SU-DHL-6 (cell line): ENCODE measurements around the gene COPS9.

Source experiments
- H2AFZ ChIP-seq: fragments of 200-600 bp; sonication (generic); 2 replicates; pipeline ENCODE4 v1.6.1; 2014; ENCODE audit warnings: low read depth, mild to moderate bottlenecking, moderate library complexity, mixed read lengths, antibody characterized with exemption, low read length; ENCODE audit not compliant: severe bottlenecking
- H3F3A ChIP-seq: fragments of 200-600 bp; shearing (Covaris generic); 2 replicates; pipeline ENCODE4 v1.6.0; 2016; ENCODE audit warnings: antibody characterized with exemption, mild to moderate bottlenecking; ENCODE audit not compliant: insufficient read depth
- H3K27ac ChIP-seq: fragments of 200-600 bp; sonication (generic); 2 replicates; pipeline ENCODE4 v1.5.1; 2016; ENCODE audit warnings: low read depth, mild to moderate bottlenecking, low read length, moderate library complexity, mixed read lengths
- H3K27me3 ChIP-seq: fragments of 200-600 bp; sonication (generic), shearing (Covaris generic); 2 replicates; pipeline ENCODE4 v1.6.0; 2014; ENCODE audit warnings: mild to moderate bottlenecking, low read length
- H3K36me3 ChIP-seq: fragments of 200-600 bp; sonication (generic); 2 replicates; pipeline ENCODE4 v1.6.1; 2014; ENCODE audit warnings: mild to moderate bottlenecking, low read length, mixed read lengths
- H3K4me2 ChIP-seq: fragments of 300-600, 200-600 bp; shearing (Covaris generic), sonication (generic); 2 replicates; pipeline ENCODE4 v1.6.0; 2014; ENCODE audit warnings: low read length, low read depth, mild to moderate bottlenecking; ENCODE audit not compliant: poor library complexity, severe bottlenecking
- H3K4me3 ChIP-seq: fragments of 200-600 bp; sonication (generic); 2 replicates; pipeline ENCODE4 v1.5.1; 2014; ENCODE audit warnings: antibody characterized with exemption, low read length, mild to moderate bottlenecking, mixed read lengths; ENCODE audit not compliant: insufficient read depth, poor library complexity, severe bottlenecking
- H3K79me2 ChIP-seq: fragments of 200-600 bp; sonication (generic); 2 replicates; pipeline ENCODE4 v1.6.1; 2014; ENCODE audit warnings: mild to moderate bottlenecking, low read length, moderate library complexity; ENCODE audit not compliant: insufficient read depth
- H3K9ac ChIP-seq: fragments of 200-600 bp; sonication (generic); 2 replicates; pipeline ENCODE4 v1.7.0; 2014; ENCODE audit warnings: mild to moderate bottlenecking, low read length
- H3K9me2 ChIP-seq: fragments of 200-600 bp; sonication (generic); replicated peaks from 2 replicates; pipeline ENCODE4 v1.6.1; 2014; ENCODE audit warnings: low read length; ENCODE audit not compliant: insufficient read depth
- H3K9me3 ChIP-seq: fragments of 200-600 bp; sonication (generic); 2 replicates; pipeline ENCODE4 v1.6.1; 2014; ENCODE audit warnings: low read length, mixed read lengths; ENCODE audit not compliant: insufficient read depth
- H4K20me1 ChIP-seq: fragments of 200-600 bp; sonication (generic); 2 replicates; pipeline ENCODE4 v1.6.1; 2014; ENCODE audit warnings: low read depth, mild to moderate bottlenecking, antibody characterized with exemption, low read length, moderate library complexity, mixed read lengths
- CTCF ChIP-seq: fragments of 200-600 bp; sonication (generic); IDR thresholded peaks from one replicate; pipeline ENCODE4 v1.5.1; 2017; ENCODE audit warnings: antibody characterized with exemption, mild to moderate bottlenecking, low read length, moderate library complexity; ENCODE audit not compliant: insufficient read depth, poor library complexity, severe bottlenecking
- EZH2phosphoT487 ChIP-seq: fragments of 200-600 bp; sonication (generic), shearing (Covaris generic); conservative IDR thresholded peaks from 2 replicates; pipeline ENCODE4 v1.6.1; 2018; ENCODE audit warnings: mild to moderate bottlenecking, antibody characterized with exemption, low read length, moderate library complexity, mixed read lengths

Gene COPS9

GRCh38 chr2:240103136-240103535 lies 33.0 kb downstream of the COPS9 start:
- no peaks in the 10 kb centered on the region for H3K9me3 ChIP-seq
- no peaks in the 10 kb centered on the region for H3K27me3 ChIP-seq
- H3K36me3 ChIP-seq: no peaks in the 10 kb centered on the region
- no peaks in the 10 kb centered on the region for H4K20me1 ChIP-seq
- no peak overlapping the region for H3K27ac ChIP-seq
- H3K9ac ChIP-seq: no peak overlapping the region
- TF ChIP-seq EZH2phosphoT487 (no peak), CTCF (no peak)
- H3K79me2 ChIP-seq: no peaks in the 10 kb centered on the region
- no peak overlapping the region for H3K4me2 ChIP-seq
- H3F3A ChIP-seq: no peaks in the 10 kb centered on the region
- H2AFZ ChIP-seq: no peak overlapping the region
- H3K9me2 ChIP-seq: no peaks in the 10 kb centered on the region
- H3K4me3 ChIP-seq: no peak overlapping the region

GRCh38 chr2:240098349-240098748 lies 37.8 kb downstream of the COPS9 start:
- Histone ChIP-seq H2AFZ (no peak overlapping the region), H3K9ac (no peak overlapping the region), H3K27ac (no peak overlapping the region), H3K79me2 (no peaks in the 10 kb centered on the region), H4K20me1 (no peaks in the 10 kb centered on the region), H3K4me2 (no peak overlapping the region), H3K27me3 (no peaks in the 10 kb centered on the region; the same call in 1 of the 2 replicates), H3K9me2 (no peaks in the 10 kb centered on the region), H3F3A (no peaks in the 10 kb centered on the region), H3K4me3 (no peak overlapping the region), H3K9me3 (no peaks in the 10 kb centered on the region), H3K36me3 (no peaks in the 10 kb centered on the region)
- TF ChIP-seq EZH2phosphoT487: no peak
- no peak for TF ChIP-seq CTCF

- Histone ChIP-seq H3K4me3 (no peak overlapping the region), H3K9me3 (no peaks in the 10 kb centered on the region), H4K20me1 (no peaks in the 10 kb centered on the region), H3F3A (no peaks in the 10 kb centered on the region), H2AFZ (no peak overlapping the region), H3K9me2 (no peaks in the 10 kb centered on the region), H3K27ac (no peak overlapping the region), H3K9ac (no peak overlapping the region), H3K79me2 (no peaks in the 10 kb centered on the region), H3K4me2 (no peak overlapping the region), H3K36me3 (no peaks in the 10 kb centered on the region), H3K27me3 (no peaks in the 10 kb centered on the region; the same call in 1 of the 2 replicates)
- TF ChIP-seq EZH2phosphoT487: no peak
- TF ChIP-seq CTCF: no peak
Measured at GRCh38 chr2:240095556-240096523, 40.3 kb downstream of the COPS9 start.
